ENCODE results near the gene PIP4K2B. TPM values are rescaled to one million over a fixed set of nuclear protein-coding genes. Genes with fewer than 3 reads are reported as not detected.

The PIP4K2B gene
- total and polyA plus RNA-seq, 11 donors = 23.3 to 55.0 (median 48.4) TPM

DNA sequence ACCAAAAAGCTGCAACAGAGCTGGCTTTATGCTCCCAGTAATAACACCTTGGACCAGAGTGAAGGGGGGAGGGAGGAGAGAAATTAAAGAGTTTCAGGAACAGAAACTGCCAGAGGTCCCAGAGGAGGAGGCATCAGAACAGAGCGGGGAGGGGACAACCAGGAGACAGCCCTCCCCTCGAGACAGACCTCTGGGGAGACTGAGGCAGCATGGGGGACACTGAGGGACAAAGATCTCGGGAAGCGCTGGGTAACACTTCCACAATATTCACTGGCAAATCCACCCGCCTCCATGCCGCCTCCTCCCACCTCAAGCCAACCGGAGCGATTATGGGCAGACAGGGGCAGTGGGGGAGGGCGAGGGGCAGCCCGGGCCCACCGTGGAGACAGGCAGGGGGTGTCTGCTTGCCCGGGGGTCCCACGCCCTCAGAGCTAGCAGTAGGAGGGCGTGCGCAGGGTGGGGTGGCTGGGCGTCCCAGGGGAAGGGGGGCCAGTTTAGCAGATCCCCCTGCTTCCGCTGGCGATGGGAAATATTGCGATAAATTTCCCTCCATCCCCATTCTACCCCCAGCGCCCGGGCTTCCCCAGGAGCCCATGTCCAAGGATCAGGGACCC, 52.4 kb downstream of the PIP4K2B start:
- WGBS, 4 donors = 9 to 22% (median 15%) methylated on average over 13 to 21 of the region's 21 CpGs
- H3K9me3 ChIP-seq = no peaks in the 10 kb centered on the region
- H3K36me3 ChIP-seq = no peaks in the 10 kb centered on the region
- TF ChIP-seq, protein P1, sequence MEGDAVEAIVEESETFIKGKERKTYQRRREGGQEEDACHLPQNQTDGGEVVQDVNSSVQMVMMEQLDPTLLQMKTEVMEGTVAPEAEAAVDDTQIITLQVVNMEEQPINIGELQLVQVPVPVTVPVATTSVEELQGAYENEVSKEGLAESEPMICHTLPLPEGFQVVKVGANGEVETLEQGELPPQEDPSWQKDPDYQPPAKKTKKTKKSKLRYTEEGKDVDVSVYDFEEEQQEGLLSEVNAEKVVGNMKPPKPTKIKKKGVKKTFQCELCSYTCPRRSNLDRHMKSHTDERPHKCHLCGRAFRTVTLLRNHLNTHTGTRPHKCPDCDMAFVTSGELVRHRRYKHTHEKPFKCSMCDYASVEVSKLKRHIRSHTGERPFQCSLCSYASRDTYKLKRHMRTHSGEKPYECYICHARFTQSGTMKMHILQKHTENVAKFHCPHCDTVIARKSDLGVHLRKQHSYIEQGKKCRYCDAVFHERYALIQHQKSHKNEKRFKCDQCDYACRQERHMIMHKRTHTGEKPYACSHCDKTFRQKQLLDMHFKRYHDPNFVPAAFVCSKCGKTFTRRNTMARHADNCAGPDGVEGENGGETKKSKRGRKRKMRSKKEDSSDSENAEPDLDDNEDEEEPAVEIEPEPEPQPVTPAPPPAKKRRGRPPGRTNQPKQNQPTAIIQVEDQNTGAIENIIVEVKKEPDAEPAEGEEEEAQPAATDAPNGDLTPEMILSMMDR (IDR thresholded peaks at IDR 0.05) = no peak
- TF ChIP-seq POLR2A (IDR thresholded peaks at IDR 0.05) = no peak
- H3K4me3 ChIP-seq = peak overlapping the region; percentile 43 to 98 (median 93)
- no peak for ATAC-seq
- peak overlapping the region; percentile 82 to 99 (median 94) for H3K27ac ChIP-seq
- H3K27me3 ChIP-seq = peaks cover 0 to 27% (median 0%) of the 10 kb centered on the region in 9 donors
- intact Hi-C loops (cut with DNase I) = no loop called here
- H3K4me1 ChIP-seq = peaks cover 5 to 89% (median 59%) of the 10 kb centered on the region in 12 donors
- DNase-seq = peak in 1 of 5 donors; percentile 61

GRCh38 chr17:38746004-38746848, 53.1 kb downstream of the PIP4K2B start:
- 50 to 63% (median 59%) methylated on average over 8 of the region's 8 CpGs for WGBS, 4 donors
- peak overlapping the region in 11 of 12 donors; percentile 82 to 99 (median 95) for H3K27ac ChIP-seq
- H3K36me3 ChIP-seq = no peaks in the 10 kb centered on the region
- intact Hi-C loops (cut with DNase I) = no loop called here
- H3K9me3 ChIP-seq = no peaks in the 10 kb centered on the region
- peaks cover 0 to 27% (median 0%) of the 10 kb centered on the region in 9 donors for H3K27me3 ChIP-seq
- no peak for ATAC-seq
- TF ChIP-seq, protein P1 (IDR thresholded peaks at IDR 0.05) = no peak
- TF ChIP-seq POLR2A (IDR thresholded peaks at IDR 0.05) = no peak
- peak overlapping the region; percentile 43 to 98 (median 93) for H3K4me3 ChIP-seq
- peak in 1 of 5 donors; percentile 38 for DNase-seq
- H3K4me1 ChIP-seq = peaks cover 5 to 92% (median 61%) of the 10 kb centered on the region in 12 donors

GRCh38 chr17:38745545-38745944, 53.8 kb downstream of the PIP4K2B start:
- Histone ChIP-seq H3K27ac (peak overlapping the region in 3 of 12 donors; percentile 11 to 22 (median 19)), H3K27me3 (peaks cover 0 to 26% (median 0%) of the 10 kb centered on the region in 9 donors), H3K4me1 (peaks cover 5 to 88% (median 61%) of the 10 kb centered on the region in 12 donors), H3K36me3 (no peaks in the 10 kb centered on the region), H3K9me3 (no peaks in the 10 kb centered on the region), H3K4me3 (peak overlapping the region in 2 of 12 donors; percentile 2 to 93)
- intact Hi-C loops (cut with DNase I) = no loop called here
- no peak for ATAC-seq
- peak in 1 of 5 donors; percentile 43 for DNase-seq
- WGBS, 4 donors = 28 to 47% (median 42%) methylated on average over 2 to 4 of the region's 4 CpGs
- no peak for TF ChIP-seq POLR2A (IDR thresholded peaks at IDR 0.05)
- TF ChIP-seq, protein P1 (IDR thresholded peaks at IDR 0.05) = no peak
